ENCODE results near the gene MUC16. TPM values are rescaled to one million over a fixed set of nuclear protein-coding genes. Genes with fewer than 3 reads are reported as not detected.
"Not testable (repeated sequence)": the region's sequence is repeated elsewhere in the genome, so short reads cannot be mapped to it uniquely, and the experiment has no call there.

Gene MUC16
- total RNA-seq = 0.94 TPM
- long read RNA-seq = 0 reads

DNA sequence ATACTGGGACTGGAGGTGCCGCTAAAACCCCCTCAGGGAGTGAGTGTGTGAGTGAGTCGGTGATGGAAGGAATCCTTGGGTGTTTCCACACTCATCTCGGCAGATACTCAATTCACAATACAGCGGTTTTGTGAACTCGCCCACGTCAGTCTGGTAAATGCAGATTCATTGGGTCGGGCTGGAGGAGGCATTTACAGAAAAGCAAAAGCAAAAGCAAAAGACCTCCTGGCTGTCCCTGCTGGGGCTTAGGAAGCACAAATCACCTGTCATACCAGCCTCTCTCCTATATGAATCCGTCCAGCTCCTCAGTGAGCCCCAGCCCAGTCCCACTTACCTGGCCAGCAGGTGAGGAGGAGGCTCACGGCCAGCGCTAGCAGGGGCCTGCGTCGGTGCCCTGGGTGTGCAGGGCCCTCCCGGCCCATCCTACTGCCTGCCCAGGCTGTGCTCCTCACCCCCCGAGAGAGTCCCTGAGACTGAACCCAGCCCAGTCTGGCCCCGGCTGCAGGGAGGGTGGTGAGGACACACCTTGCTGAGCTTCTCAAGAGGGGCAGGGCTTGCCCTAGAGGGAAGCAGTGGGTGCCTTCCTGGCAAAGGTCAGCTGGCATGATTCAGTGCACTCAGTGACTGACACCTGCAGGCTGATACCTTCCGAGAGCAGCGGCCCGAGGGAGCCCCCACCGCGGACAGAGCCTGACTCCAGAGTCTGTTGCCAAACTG lies at the start of gene MUC16:
TSS of gene MUC16 (minus strand) at position 475 of the 717 bp plus-strand sequence.
- DNase-seq (no peak), ATAC-seq (no peak)
- intact Hi-C loops (cut with micrococcal nuclease) = no loop called here

- ATAC-seq = no peak
- DNase-seq = no peak
- intact Hi-C loops (cut with micrococcal nuclease) = no loop called here
Measured at GRCh38 chr19:9058905-9059667, 48.9 kb upstream of the MUC16 start.

- intact Hi-C loops (cut with micrococcal nuclease) = no loop called here
- no peak for DNase-seq
- no peak for ATAC-seq
Measured at GRCh38 chr19:9057505-9058258, 47.5 kb upstream of the MUC16 start.

- ATAC-seq; intact Hi-C loops (cut with micrococcal nuclease); DNase-seq: not testable (repeated sequence)
Measured at GRCh38 chr19:9056131-9056530, 45.9 kb upstream of the MUC16 start.

- DNase-seq = no peak
- ATAC-seq = no peak
- intact Hi-C loops (cut with micrococcal nuclease) = no loop called here
Measured at GRCh38 chr19:9054765-9055164, 44.6 kb upstream of the MUC16 start.

- DNase-seq = no peak
- ATAC-seq = no peak
- intact Hi-C loops (cut with micrococcal nuclease) = no loop called here
Measured at GRCh38 chr19:9054207-9054606, 44.0 kb upstream of the MUC16 start.

- ATAC-seq, DNase-seq: not testable (repeated sequence)
Measured at GRCh38 chr19:9053674-9054073, 43.5 kb upstream of the MUC16 start.

DNA sequence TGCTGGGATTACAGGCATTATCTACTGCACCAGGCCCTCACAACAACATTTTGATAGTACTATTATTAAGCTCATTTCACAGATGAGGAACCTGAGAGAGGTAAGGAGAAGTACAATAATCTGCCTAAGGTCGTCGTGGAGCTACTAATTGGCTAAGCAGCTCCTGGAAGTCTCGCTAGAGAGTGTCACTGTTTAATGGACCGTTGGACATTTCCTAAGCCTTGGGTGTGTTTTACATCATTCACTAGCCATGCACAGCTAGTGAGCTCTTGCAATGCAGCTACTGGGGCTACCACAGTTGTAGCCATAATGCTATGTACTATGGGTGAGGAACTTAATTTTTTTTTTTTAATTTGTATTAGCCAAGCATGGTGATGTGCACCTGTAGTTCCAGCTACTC lies 42.7 kb upstream of the MUC16 start:
- no peak for ATAC-seq
- intact Hi-C loops (cut with micrococcal nuclease) = no loop called here
- no peak for DNase-seq

More at GRCh38 chr19:9053674-9054073, 43.5 kb upstream of the MUC16 start:
- intact Hi-C loops (cut with micrococcal nuclease) = not testable (repeated sequence)

GRCh38 chr19:9046694-9047093 lies 36.5 kb upstream of the MUC16 start:
- ATAC-seq = no peak
- no peak for DNase-seq
- intact Hi-C loops (cut with micrococcal nuclease) = no loop called here

GRCh38 chr19:9044449-9044848 lies 34.2 kb upstream of the MUC16 start:
- intact Hi-C loops (cut with micrococcal nuclease) = no loop called here
- ATAC-seq (no peak), DNase-seq (no peak)

DNA sequence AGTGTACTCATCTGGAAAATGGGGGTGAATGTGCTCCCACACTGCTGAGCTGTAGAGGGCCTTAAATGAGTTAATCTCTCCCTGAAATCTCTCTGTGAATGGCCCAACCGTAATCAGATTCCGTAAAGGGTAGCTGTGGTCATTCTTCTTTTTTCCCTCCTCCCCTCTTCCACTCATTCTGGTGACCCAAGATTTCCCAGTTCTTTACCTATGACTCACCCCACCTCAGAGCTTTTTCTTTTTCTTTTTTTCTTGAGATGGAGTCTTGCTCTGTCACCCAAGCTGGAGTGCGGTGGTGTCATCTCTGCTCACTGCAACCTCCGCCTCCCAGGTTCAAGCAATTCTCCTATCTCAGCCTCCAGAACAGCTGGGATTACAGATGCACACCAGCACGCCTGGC lies 33.3 kb upstream of the MUC16 start:
- ATAC-seq (no peak), DNase-seq (no peak)
- intact Hi-C loops (cut with micrococcal nuclease) = no loop called here

DNA sequence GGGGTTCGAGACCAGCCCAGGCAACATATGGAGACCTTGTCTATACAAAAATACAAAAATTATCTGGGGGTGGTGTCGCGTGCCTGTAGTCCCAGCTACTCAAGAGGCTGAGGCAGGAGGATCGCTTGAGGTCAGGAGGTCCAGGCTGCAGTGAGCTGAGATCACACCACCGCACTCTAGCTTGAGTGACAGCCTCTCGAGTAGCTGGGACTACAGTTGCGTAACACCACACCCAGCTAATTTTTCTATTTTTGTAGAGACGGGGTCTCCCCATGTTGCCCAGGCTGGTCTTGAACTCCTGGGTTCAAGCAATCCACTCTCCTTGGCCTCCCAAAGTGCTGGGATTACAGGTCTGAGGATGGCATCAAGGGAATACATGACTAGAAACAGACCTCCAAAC lies 30.8 kb upstream of the MUC16 start:
- DNase-seq = no peak
- intact Hi-C loops (cut with micrococcal nuclease) = no loop called here
- no peak for ATAC-seq

DNA sequence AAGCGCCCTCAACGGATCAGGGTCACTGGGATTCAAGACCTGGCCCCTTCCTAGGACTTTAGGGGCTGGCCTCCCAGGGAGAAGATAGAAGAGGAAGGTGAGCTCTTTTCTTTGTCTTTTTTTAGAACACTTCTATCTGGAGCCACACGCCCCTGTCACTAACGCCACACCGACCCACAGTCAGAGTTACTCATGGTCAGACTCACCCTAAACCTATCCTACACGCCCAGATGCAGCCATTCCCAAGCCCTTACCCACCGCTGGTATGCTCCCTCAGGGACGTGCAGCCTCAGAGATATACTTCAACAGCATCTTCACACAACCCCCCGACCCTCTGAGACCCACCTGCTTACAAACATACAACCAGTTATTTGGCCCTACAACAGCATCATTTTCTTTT lies 29.9 kb upstream of the MUC16 start:
- ATAC-seq (no peak), DNase-seq (no peak)
- intact Hi-C loops (cut with micrococcal nuclease) = no loop called here

GRCh38 chr19:9039728-9040127 lies 29.5 kb upstream of the MUC16 start:
- intact Hi-C loops (cut with micrococcal nuclease) = no loop called here
- DNase-seq = no peak
- ATAC-seq = no peak

- DNase-seq (no peak), ATAC-seq (no peak)
- intact Hi-C loops (cut with micrococcal nuclease) = no loop called here
Measured at GRCh38 chr19:9037400-9038062, 27.3 kb upstream of the MUC16 start.

- ATAC-seq (no peak), DNase-seq (no peak)
- intact Hi-C loops (cut with micrococcal nuclease) = no loop called here
Measured at GRCh38 chr19:9032136-9032631, 22.0 kb upstream of the MUC16 start.

DNA sequence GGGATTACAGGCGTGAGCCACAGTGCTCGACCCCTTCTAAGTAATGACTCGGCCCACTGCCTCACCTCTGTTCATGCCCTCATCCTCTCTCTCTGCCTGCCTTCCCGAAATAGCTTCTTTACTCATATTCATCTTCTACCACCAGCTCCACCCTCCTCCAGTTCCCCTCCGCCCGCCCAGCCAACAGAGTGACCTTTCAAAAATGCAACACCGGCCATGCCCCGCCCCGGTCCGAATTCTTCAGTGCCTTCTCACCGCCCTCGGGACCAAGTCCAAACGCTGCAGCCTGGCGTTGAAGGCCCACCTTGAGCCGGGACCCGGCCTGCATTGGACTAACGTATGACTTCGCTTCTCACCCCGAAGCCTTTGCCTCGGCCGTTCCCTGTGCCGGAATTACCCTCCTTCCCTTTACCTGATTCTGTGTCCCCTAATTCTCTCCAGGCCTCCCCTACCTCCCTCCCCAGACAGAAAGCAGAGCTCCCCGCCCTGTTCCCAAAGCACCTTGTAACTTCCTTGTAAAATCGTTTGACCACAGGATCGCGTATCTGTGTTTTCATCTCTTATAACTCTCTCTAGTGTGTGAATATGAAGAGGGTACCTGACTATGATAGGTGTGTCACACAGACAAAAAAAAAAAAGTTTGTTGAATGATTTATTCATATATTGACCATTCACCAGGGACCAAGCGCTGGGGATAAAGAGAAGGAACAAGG lies 8.1 kb upstream of the MUC16 start:
- ATAC-seq = no peak
- intact Hi-C loops (cut with micrococcal nuclease) = no loop called here
- DNase-seq = peak; percentile 30

DNA sequence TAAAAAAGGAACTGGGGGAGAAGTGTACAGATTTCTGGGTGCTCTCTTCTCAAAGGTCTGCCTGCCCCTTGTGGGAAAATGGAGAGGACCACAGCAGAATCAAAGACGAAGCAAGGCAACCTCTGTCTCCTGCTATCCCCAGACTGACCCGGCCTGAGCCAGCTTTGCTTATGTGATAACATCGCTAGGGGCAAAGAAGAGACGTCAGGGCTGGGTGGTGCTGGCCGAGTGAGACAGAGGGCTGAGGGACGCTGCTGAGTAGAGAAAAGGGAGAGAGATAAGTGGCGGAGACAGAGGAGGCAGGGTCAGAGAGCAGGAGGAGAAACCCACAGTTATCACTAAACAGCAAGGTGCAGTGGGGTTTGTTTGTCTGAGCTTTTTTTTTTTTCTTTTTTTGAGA lies 4.6 kb upstream of the MUC16 start:
- DNase-seq = no peak
- no peak for ATAC-seq
- intact Hi-C loops (cut with micrococcal nuclease) = no loop called here

DNA sequence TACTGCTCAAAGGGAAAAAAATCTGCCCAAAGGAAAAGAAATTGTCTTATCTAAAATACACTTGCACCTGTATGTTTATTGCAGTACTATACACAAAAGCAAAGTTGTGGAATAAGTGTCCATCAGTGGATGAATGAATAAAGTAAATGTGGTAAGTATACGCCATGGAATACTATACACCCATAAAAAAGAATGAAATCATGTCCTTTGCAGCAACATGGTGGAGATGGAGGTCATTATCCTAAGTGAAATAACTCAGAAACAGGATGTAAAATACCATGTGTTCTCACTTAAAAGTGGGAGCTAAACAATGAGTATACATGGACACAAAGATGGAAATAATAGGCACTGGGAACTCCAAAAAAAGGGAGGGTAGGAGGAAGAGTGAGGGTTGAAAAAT lies 3.8 kb upstream of the MUC16 start:
- intact Hi-C loops (cut with micrococcal nuclease) = no loop called here
- ATAC-seq (no peak), DNase-seq (no peak)

Measured in left ventricle myocardium superior (tissue), 1 donor.